Heart right ventricle (tissue), 16 donors: Measurements from ENCODE around the gene PYGM. TPM values are rescaled to one million over a fixed set of nuclear protein-coding genes. Genes with fewer than 3 reads are reported as not detected.

Experiments used
- ATAC-seq, 8 donors: fragments of 200-7000 bp; cut with Tn5 transposase; one replicate each; pipeline ENCODE4 v1.9.1; 2020; ENCODE audit warnings: mild to moderate bottlenecking in 8 of 8, moderate library complexity in 8 of 8, moderate number of reproducible peaks in 1 of 8
- DNase-seq, 2 donors: peaks; one replicate each; pipeline ENCODE4 v3.0.0-alpha.2; 2020
- H3K27ac ChIP-seq, 10 donors: fragments of 200-600 bp; sonication (generic) in 2 of 10; one replicate each; pipeline versions ENCODE4 v1.5.0 to v1.8.0; 2020 to 2022; ENCODE audit warnings: mild to moderate bottlenecking in 3 of 10
- H3K27me3 ChIP-seq, 7 donors: fragments of 200-600 bp; one replicate each; pipeline ENCODE4 v1.8.0; 2021 to 2022; ENCODE audit warnings: mild to moderate bottlenecking in 2 of 7
- H3K36me3 ChIP-seq, 9 donors: fragments of 200-600 bp; sonication (generic) in 1 of 9; one replicate each; pipeline versions ENCODE4 v1.5.0 to v1.8.0; 2020 to 2022; ENCODE audit warnings: mild to moderate bottlenecking in 2 of 9
- H3K4me1 ChIP-seq, 9 donors: fragments of 200-600 bp; sonication (generic) in 1 of 9; one replicate each; pipeline versions ENCODE4 v1.5.0 to v1.8.0; 2020 to 2022; ENCODE audit warnings: mild to moderate bottlenecking in 4 of 9
- H3K4me3 ChIP-seq, 10 donors: fragments of 200-600 bp; sonication (generic) in 2 of 10; one replicate each; pipeline versions ENCODE4 v1.5.0 to v1.8.0; 2020 to 2022; ENCODE audit warnings: mild to moderate bottlenecking in 7 of 10, moderate library complexity in 2 of 10
- H3K9me3 ChIP-seq, 11 donors: fragments of 200-600 bp in 10 of 11; sonication (generic) in 2 of 11; one replicate each; pipeline versions ENCODE4 v1.5.0 to v1.8.0; 2013 to 2022; ENCODE audit warnings: mild to moderate bottlenecking in 2 of 11, control low read depth in 1 of 11, moderate library complexity in 1 of 11
- WGBS, 2 donors: extraction: QIAGEN DNeasy Blood & Tissue Kit; methylation state at CpG; one replicate each; pipeline ENCODE4 v1.1.7; 2013; ENCODE audit warnings: inconsistent platforms in 1 of 2; 5-methylcytosine and 5-hydroxymethylcytosine counted together
- intact Hi-C, 10 donors: fragments of 100-400 bp; cut with DNase I; formaldehyde crosslinking; loops; one replicate each; pipeline versions ENCODE4 v1.11.1 to v1.14.2; 2022
- polyA plus RNA-seq, 2 donors: library from polyadenylated mRNA; stranded (reverse); fragments of 200-250 nt; gene quantifications; one replicate each; pipeline ENCODE4 v1.2.3, GENCODE V29; 2013
- total RNA-seq, 10 donors: library from RNA; stranded (reverse); fragmentation: NEBNext Ultra II Directional in 3 of 10; extraction: Animal tissue kit (Norgen Biotek cat#: 25700) in 3 of 10; gene quantifications; one replicate each; pipeline versions ENCODE4 v1.2.1 to v1.2.4, GENCODE V29; 2021 to 2023
- TF ChIP-seq, protein P1 (sequence below), 9 donors: fragments of 200-600 bp; sonication (generic) in 2 of 9; IDR thresholded peaks; one replicate each; pipeline versions ENCODE4 v1.5.0 to v1.8.0; 2021 to 2022; ENCODE audit warnings: antibody characterized with exemption in 9 of 9, mild to moderate bottlenecking in 5 of 9, moderate library complexity in 1 of 9
- donor health status: Arrhythmogenic right ventricular cardiomyopathy.
- donor health status: ischemic (EF 13 %, LVEDD 7.1; RV severe dilation, severe dysfunction).
- donor health status: healthy with polysubstance abuse.
- donor health status: DM: no; HTN: yes; CAD: no.
- donor health status: DM: no; HTN: no; CAD: no.
- donor health status: ischemic (EF 25% LVEDD 6.9; RV normal size, moderate dysfunction).
- donor health status: ischemic (EF 25% LVEDD 5.7; RV mildly dilated, moderate dysfunction).
- donor health status: healthy.
- donor health status: DM: yes; HTN: yes; CAD: no.
- donor health status: Ischemic cardiomyopathy.
- donor health status: ischemic (EF 35%, LVEDD 5.7; RV mildly dilated, moderate dysfunction).
- donor health status: nonischemic (EF 11% LVEDD 7.7; RV severe dilation, severe dysfunction).
- donor health status: DM: yes; HTN: yes; CAD: no.
- donor health status: PGD.
- donor health status: ischemic (EF 29% LVEDD 5.4; RV normal size, mild dysfunction).
- donor health status: nonischemic (EF 23%, LVEDD 6.1; RV moderate dilation, normal function).

The PYGM gene
- total and polyA plus RNA-seq, 12 donors, result 11.3 to 249 (median 115) TPM

DNA sequence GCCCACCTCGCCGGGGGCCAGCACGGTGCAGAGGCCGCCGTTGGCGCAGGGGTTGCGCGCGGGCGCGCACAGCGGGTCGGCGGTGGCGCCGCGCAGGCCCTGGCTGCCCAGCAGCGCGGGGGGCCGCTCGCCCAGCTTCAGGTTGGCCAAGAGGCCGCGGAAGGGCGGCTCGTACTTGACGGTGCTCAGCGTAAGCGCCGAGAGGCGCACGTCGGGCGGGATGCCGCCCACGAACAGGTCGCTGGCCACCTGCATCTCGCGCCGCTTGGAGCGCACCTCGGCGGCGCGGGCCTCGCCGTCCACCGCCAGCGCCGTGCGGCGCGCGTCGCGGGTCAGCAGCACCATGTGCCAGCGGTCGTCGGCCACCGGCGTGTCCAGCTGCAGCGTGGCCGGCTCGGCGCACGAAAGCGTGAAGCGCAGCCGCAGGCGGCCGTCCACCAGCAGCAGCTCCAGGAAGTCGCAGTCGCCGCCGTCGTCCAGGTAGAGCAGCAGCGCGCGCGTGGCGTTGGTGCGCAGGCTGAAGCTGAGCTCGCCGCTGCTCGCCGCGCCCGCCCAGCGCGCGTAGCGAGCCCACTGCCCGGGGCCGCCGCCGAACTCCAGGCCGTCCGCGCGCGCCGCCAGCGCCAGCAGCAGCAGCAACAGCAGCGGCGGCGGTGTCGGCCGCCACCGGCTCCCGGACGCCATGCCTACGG lies 46.6 kb downstream of the PYGM start:
- TF ChIP-seq, protein P1, sequence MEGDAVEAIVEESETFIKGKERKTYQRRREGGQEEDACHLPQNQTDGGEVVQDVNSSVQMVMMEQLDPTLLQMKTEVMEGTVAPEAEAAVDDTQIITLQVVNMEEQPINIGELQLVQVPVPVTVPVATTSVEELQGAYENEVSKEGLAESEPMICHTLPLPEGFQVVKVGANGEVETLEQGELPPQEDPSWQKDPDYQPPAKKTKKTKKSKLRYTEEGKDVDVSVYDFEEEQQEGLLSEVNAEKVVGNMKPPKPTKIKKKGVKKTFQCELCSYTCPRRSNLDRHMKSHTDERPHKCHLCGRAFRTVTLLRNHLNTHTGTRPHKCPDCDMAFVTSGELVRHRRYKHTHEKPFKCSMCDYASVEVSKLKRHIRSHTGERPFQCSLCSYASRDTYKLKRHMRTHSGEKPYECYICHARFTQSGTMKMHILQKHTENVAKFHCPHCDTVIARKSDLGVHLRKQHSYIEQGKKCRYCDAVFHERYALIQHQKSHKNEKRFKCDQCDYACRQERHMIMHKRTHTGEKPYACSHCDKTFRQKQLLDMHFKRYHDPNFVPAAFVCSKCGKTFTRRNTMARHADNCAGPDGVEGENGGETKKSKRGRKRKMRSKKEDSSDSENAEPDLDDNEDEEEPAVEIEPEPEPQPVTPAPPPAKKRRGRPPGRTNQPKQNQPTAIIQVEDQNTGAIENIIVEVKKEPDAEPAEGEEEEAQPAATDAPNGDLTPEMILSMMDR (IDR thresholded peaks at IDR 0.05), result no peak
- peak in 2 of 8 donors; percentile 26 to 57 for ATAC-seq
- Histone ChIP-seq H3K4me3 (no peak overlapping the region), H3K36me3 (no peaks in the 10 kb centered on the region), H3K9me3 (no peaks in the 10 kb centered on the region), H3K4me1 (peaks cover 0 to 8% (median 0%) of the 10 kb centered on the region in 9 donors), H3K27ac (no peak overlapping the region), H3K27me3 (peaks cover 32 to 100% (median 98%) of the 10 kb centered on the region in 7 donors)
- intact Hi-C loops, result no loop called here
- WGBS, 2 donors, result 1 to 2% methylated on average over 94 to 111 of the region's 111 CpGs
- DNase-seq, result peak in 1 of 2 donors; percentile 45

DNA sequence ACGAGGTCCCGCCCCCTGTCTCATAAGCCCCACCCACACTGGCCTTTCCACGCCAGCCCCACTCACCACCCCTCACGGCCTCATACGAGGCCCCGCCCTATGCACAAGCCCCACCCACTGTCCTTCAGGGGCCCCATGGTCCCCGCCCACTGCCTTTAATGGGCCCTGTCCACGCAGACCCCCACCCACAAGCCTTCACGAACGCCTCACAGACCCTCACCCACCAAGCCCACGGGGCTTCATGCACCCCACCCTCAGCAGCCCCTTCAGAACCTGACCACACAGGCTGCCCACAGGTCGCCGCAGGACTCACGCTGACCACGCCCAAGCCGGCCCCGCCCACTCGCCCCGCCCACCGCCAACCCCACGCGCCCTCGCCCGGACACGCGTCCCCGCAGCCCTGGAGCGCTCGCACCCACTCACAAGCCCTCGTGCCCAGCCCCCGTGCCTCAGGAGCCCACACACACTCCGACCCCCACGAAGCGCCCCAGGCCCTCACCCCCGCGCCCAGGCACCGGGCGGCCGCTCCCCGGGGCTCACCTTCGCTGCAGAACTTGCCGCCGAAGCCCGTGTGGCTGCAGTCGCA lies 47.3 kb downstream of the PYGM start:
- H3K4me1 ChIP-seq, result peaks cover 0 to 8% (median 0%) of the 10 kb centered on the region in 9 donors
- intact Hi-C loops, result no loop called here
- H3K9me3 ChIP-seq, result no peaks in the 10 kb centered on the region
- H3K27ac ChIP-seq, result no peak overlapping the region
- ATAC-seq, result peak in 1 of 8 donors; percentile 37
- no peak for DNase-seq
- TF ChIP-seq, protein P1 (IDR thresholded peaks at IDR 0.05), result no peak
- no peak overlapping the region for H3K4me3 ChIP-seq
- 10 to 13% methylated on average over 26 to 45 of the region's 45 CpGs for WGBS, 2 donors
- H3K36me3 ChIP-seq, result no peaks in the 10 kb centered on the region
- peaks cover 30 to 100% (median 98%) of the 10 kb centered on the region in 7 donors for H3K27me3 ChIP-seq

- intact Hi-C loops, result no loop called here
- Histone ChIP-seq H3K9me3 (no peaks in the 10 kb centered on the region), H3K27me3 (peaks cover 26 to 100% (median 98%) of the 10 kb centered on the region in 7 donors), H3K4me1 (peaks cover 0 to 8% (median 0%) of the 10 kb centered on the region in 9 donors), H3K27ac (no peak overlapping the region), H3K36me3 (no peaks in the 10 kb centered on the region), H3K4me3 (no peak overlapping the region)
- WGBS, 2 donors, result 46 to 50% methylated on average over 19 of the region's 19 CpGs
- ATAC-seq, result peak in 3 of 8 donors; percentile 23 to 32 (median 29)
- TF ChIP-seq, protein P1 (IDR thresholded peaks at IDR 0.05), result no peak
- DNase-seq, result no peak
Measured at GRCh38 chr11:64711956-64712362, 47.8 kb downstream of the PYGM start.

DNA sequence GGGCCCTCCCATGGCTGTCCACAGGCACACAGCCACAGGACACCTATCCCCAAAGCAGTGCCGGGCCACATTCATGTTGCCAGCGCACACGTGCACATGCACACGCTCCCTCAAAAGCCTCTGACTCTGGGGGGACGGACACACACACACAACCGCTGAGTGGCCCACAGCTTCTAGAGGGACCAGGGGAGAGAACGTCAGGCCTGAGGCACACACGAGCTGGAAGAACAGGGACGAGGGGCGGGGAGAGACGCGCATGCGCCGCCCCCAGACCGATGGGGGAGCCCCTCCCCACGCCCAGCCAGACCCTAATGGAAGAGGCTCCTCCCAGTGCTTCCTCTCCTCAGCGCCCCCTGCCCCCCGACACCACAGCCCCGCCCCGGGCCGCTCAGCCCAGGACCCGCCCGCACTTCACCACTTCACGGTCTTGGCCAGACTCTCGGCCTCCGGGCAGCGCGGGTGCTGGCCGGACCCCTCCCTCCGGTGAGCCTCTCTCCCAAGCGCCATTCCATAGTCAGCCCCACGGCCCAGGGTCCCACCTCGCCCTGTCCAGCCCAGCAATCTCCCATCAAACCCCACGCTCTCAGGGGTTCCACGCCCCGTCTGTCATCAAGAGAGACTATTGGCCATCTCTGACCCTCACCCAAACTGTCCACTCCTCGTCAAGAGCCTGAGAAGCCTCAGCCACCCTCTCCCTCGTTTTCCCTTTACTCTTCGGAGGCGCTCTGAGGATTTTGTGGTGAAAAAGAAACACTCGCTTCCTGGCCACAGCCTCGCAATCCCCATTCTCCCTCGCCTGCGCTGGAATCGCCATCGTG lies 48.4 kb downstream of the PYGM start:
- Histone ChIP-seq H3K27me3 (peaks cover 26 to 100% (median 98%) of the 10 kb centered on the region in 7 donors), H3K4me1 (peaks cover 0 to 8% (median 0%) of the 10 kb centered on the region in 9 donors), H3K36me3 (no peaks in the 10 kb centered on the region), H3K9me3 (no peaks in the 10 kb centered on the region), H3K27ac (no peak overlapping the region), H3K4me3 (no peak overlapping the region)
- WGBS, 2 donors, result 15 to 18% methylated on average over 46 of the region's 46 CpGs
- intact Hi-C loops, result no loop called here
- DNase-seq (no peak), ATAC-seq (peak in 1 of 8 donors; percentile 34)
- TF ChIP-seq, protein P1 (IDR thresholded peaks at IDR 0.05), result no peak
